ENCODE data around the gene SLFN11.

SLFN11 gene

DNA sequence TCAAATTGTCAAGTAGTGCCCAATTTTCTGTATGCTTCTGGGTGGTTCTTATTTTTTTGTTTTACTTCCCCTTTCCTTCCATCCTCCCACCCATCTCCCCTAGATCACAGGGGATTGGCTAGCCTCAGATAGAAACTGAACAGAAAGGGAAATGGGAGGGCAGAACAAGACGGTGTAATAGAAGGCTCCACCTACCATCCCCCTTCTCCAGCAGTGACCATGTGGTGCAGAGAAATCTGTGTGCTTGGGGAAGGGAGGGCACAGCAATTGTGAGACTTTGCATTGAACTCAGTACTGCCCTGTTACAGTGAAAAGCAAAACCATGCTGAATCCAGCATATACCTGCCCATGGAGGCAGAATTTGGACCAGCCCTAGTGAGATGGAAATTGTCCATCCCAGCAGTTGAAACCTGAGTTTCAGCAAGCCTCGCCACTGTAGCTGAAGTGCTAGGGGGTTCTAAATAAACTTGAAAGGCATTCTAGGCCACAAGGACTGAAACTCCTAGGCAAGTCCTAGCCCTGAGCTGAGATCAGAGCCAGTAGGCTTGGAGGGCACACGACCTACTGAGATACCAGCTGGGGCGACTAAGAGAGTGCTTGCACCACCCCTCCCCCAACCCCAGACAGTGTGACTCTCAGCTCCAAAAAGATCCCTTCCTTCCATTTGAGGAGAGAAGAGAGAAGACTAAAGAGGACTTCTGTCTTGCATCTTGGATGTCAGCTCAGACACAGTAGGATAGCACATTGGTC is 5.2 kb downstream of the SLFN11 start:
- Histone ChIP-seq H4K20me1 (peaks cover 68% of the 10 kb centered on the region), H3K27ac (peak overlapping the region; percentile 24; the same call in 1 of the 2 replicates), H3K4me2 (peak overlapping the region; percentile 64), H3K9ac (no peak overlapping the region), H3K36me3 (peaks cover 70% of the 10 kb centered on the region), H3K9me3 (peaks cover 22% of the 10 kb centered on the region), H3K4me3 (no peak overlapping the region; the same call in 1 of the 2 replicates), H3K27me3 (no peaks in the 10 kb centered on the region), H3K4me1 (peaks cover 48% of the 10 kb centered on the region)
- no peak for TF ChIP-seq Cebpa-rat (IDR thresholded peaks at IDR 0.05)

DNA sequence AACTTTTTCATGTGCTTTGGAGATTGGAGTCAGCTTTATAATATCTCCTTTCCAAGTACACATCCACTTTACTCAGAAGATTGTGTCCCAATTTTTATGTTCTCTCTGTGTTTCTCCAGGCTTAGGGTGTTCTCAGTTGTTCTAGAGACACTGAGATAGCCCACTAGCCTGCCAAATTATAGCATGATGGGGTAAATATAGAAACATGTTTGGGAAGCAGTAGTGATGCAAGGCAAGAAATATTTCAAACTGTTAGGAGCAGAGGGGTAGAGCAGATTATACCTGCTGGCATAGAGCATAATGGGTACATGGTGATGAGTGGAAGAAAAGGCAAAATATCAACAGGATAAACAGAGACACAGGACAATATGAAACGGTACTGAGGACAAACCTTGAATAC is 12.4 kb downstream of the SLFN11 start:
- H3K4me2 ChIP-seq, result no peak overlapping the region; the same call in 1 of the 2 replicates
- no peak overlapping the region for H3K4me3 ChIP-seq
- peaks cover 27% of the 10 kb centered on the region; the same call in 1 of the 2 replicates for H3K4me1 ChIP-seq
- TF ChIP-seq Cebpa-rat (IDR thresholded peaks at IDR 0.05), result no peak
- H4K20me1 ChIP-seq, result peaks cover 91% of the 10 kb centered on the region
- H3K27ac ChIP-seq, result no peak overlapping the region
- no peaks in the 10 kb centered on the region for H3K9me3 ChIP-seq
- H3K9ac ChIP-seq, result no peak overlapping the region
- H3K36me3 ChIP-seq, result peaks cover 87% of the 10 kb centered on the region
- H3K27me3 ChIP-seq, result no peaks in the 10 kb centered on the region

GRCh38 chr17:35359398-35359797 is 14.0 kb downstream of the SLFN11 start:
- Histone ChIP-seq H3K36me3 (peaks cover 89% of the 10 kb centered on the region), H3K9ac (no peak overlapping the region)
- TF ChIP-seq Cebpa-rat (IDR thresholded peaks at IDR 0.05), result no peak

GRCh38 chr17:35352284-35352683 is 21.1 kb downstream of the SLFN11 start:
- H3K4me3 ChIP-seq, result no peak overlapping the region
- no peak overlapping the region for H3K27ac ChIP-seq
- H3K27me3 ChIP-seq, result no peaks in the 10 kb centered on the region
- no peak for TF ChIP-seq Cebpa-rat (IDR thresholded peaks at IDR 0.05)
- H3K9ac ChIP-seq, result no peak overlapping the region
- H4K20me1 ChIP-seq, result peaks cover 76% of the 10 kb centered on the region
- no peaks in the 10 kb centered on the region for H3K9me3 ChIP-seq
- H3K4me1 ChIP-seq, result peaks cover under 1% of the 10 kb centered on the region; the same call in 1 of the 2 replicates
- peaks cover 81% of the 10 kb centered on the region for H3K36me3 ChIP-seq
- H3K4me2 ChIP-seq, result no peak overlapping the region

More at GRCh38 chr17:35359398-35359797, 14.0 kb downstream of the SLFN11 start:
- no peak overlapping the region for H3K4me2 ChIP-seq
- H3K9me3 ChIP-seq, result no peaks in the 10 kb centered on the region
- peaks cover 91% of the 10 kb centered on the region for H4K20me1 ChIP-seq
- no peaks in the 10 kb centered on the region for H3K27me3 ChIP-seq
- H3K4me3 ChIP-seq, result no peak overlapping the region
- peaks cover 27% of the 10 kb centered on the region; the same call in 1 of the 2 replicates for H3K4me1 ChIP-seq
- H3K27ac ChIP-seq, result no peak overlapping the region

- Histone ChIP-seq H4K20me1 (peaks cover 58% of the 10 kb centered on the region), H3K27ac (no peak overlapping the region), H3K4me3 (no peak overlapping the region), H3K9ac (no peak overlapping the region), H3K27me3 (no peaks in the 10 kb centered on the region), H3K4me2 (no peak overlapping the region), H3K9me3 (no peaks in the 10 kb centered on the region), H3K4me1 (peaks cover 16% of the 10 kb centered on the region), H3K36me3 (peaks cover 63% of the 10 kb centered on the region)
- TF ChIP-seq Cebpa-rat (IDR thresholded peaks at IDR 0.05), result no peak
These were observed 22.9 kb downstream of the SLFN11 start for GRCh38 chr17:35350493-35350892.

GRCh38 chr17:35345926-35346771 is 27.3 kb downstream of the SLFN11 start:
- peaks cover 19% of the 10 kb centered on the region for H4K20me1 ChIP-seq
- no peaks in the 10 kb centered on the region for H3K27me3 ChIP-seq
- H3K27ac ChIP-seq, result peak overlapping the region; percentile 72
- H3K36me3 ChIP-seq, result peaks cover 23% of the 10 kb centered on the region
- H3K9me3 ChIP-seq, result peaks cover 12% of the 10 kb centered on the region; the same call in 1 of the 2 replicates
- TF ChIP-seq Cebpa-rat (IDR thresholded peaks at IDR 0.05), result peak; percentile 68
- H3K4me1 ChIP-seq, result peaks cover 59% of the 10 kb centered on the region
- peak overlapping the region; percentile 63 for H3K4me3 ChIP-seq
- peak overlapping the region; percentile 74 for H3K9ac ChIP-seq
- H3K4me2 ChIP-seq, result peak overlapping the region; percentile 86

DNA sequence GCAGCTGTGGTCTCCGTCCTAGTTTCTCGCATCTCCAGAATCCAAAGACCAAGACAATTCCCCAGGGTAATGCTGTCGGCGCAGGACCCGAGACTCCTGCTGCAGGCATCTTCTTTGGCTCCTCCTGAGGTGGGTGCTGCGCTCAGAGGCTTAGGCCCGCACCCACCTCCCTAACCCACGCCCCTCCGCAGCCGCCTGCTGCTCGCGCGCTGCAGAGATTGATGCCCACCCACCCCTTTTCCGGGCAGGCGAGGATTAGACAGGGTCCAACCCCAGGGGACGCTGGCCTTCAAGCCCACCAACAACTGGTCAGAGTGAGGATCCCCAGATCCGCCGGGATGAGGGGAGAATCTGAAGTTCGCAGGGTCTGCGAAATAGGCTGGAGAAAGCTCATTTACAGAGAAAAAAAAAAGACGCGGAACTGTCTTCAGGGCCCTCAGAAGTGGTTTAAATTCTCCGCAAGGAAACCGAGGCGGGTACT is 27.9 kb downstream of the SLFN11 start:
- peaks cover 62% of the 10 kb centered on the region for H3K4me1 ChIP-seq
- peaks cover 16% of the 10 kb centered on the region for H3K36me3 ChIP-seq
- H3K9ac ChIP-seq, result peak overlapping the region; percentile 74
- peak overlapping the region; percentile 86 for H3K4me2 ChIP-seq
- H3K27me3 ChIP-seq, result no peaks in the 10 kb centered on the region
- peaks cover 12% of the 10 kb centered on the region for H4K20me1 ChIP-seq
- peaks cover 19% of the 10 kb centered on the region for H3K9me3 ChIP-seq
- TF ChIP-seq Cebpa-rat (IDR thresholded peaks at IDR 0.05), result no peak
- peak overlapping the region; percentile 72 for H3K27ac ChIP-seq
- peak overlapping the region; percentile 63 for H3K4me3 ChIP-seq

- peak overlapping the region; percentile 86; the same call in 1 of the 2 replicates for H3K4me2 ChIP-seq
These were observed 29.2 kb downstream of the SLFN11 start for GRCh38 chr17:35344262-35344661.

DNA sequence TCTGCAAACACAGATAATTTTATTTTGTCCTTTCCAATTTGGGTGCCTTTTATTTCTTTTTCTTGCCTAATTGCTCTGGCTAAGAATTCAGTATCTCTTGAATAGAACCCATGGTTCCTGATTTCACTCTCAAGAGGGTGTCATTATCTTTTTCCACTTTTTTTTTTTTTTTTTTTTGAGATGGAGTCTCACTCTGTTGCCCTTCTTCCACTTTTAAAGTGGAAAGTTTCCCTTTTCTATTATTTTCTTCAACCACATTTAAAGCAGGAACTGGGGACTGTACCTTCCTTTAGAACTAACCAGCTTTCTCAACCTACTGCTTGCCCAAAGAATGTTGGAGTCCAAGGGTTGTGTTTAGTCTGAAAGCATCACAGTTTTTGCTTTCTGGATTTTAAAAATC is 31.1 kb downstream of the SLFN11 start:
- peak overlapping the region; percentile 75 for H3K4me2 ChIP-seq
- no peaks in the 10 kb centered on the region for H4K20me1 ChIP-seq
- peaks cover 31% of the 10 kb centered on the region for H3K9me3 ChIP-seq
- H3K9ac ChIP-seq, result 0 out of 2 replicates have a peak overlapping the region, but pooled peaks have one; percentile 8
- H3K27ac ChIP-seq, result peak overlapping the region; percentile 65
- H3K27me3 ChIP-seq, result no peaks in the 10 kb centered on the region
- no peak for TF ChIP-seq Cebpa-rat (IDR thresholded peaks at IDR 0.05)
- H3K4me1 ChIP-seq, result peaks cover 65% of the 10 kb centered on the region
- H3K36me3 ChIP-seq, result no peaks in the 10 kb centered on the region
- H3K4me3 ChIP-seq, result peak overlapping the region; percentile 45; the same call in 1 of the 2 replicates

More at GRCh38 chr17:35344262-35344661, 29.2 kb downstream of the SLFN11 start:
- Histone ChIP-seq H3K9me3 (peaks cover 30% of the 10 kb centered on the region), H3K36me3 (peaks cover 7% of the 10 kb centered on the region; the same call in 1 of the 2 replicates), H3K27me3 (no peaks in the 10 kb centered on the region), H3K4me1 (peaks cover 62% of the 10 kb centered on the region), H3K9ac (no peak overlapping the region), H3K4me3 (no peak overlapping the region), H4K20me1 (no peaks in the 10 kb centered on the region; the same call in 1 of the 2 replicates), H3K27ac (no peak overlapping the region)
- TF ChIP-seq Cebpa-rat (IDR thresholded peaks at IDR 0.05), result no peak

Measured in BLaER1 (cell line).